H9 (cell line): ENCODE results near the gene C10orf120. TPM values are rescaled to one million over a fixed set of nuclear protein-coding genes. Genes with fewer than 3 reads are reported as not detected.

ENCODE experiments used
- DNase-seq: peaks from one replicate; pipeline ENCODE4 v3.0.0-alpha.2; 2017
- H2AFZ ChIP-seq: one replicate; pipeline ENCODE4 v1.6.1; 2013; ENCODE audit warnings: mild to moderate bottlenecking, low read length, control low read depth, moderate library complexity
- H2AK5ac ChIP-seq: 2 replicates; pipeline ENCODE4 v1.6.1; 2013; ENCODE audit warnings: low read length, control low read depth, mixed read lengths; ENCODE audit not compliant: insufficient read length
- H2BK120ac ChIP-seq: one replicate; pipeline ENCODE4 v1.6.1; 2013; ENCODE audit warnings: low read depth, mild to moderate bottlenecking, low read length, control low read depth, inconsistent platforms; ENCODE audit not compliant: poor library complexity, severe bottlenecking
- H2BK12ac ChIP-seq: 2 replicates; pipeline ENCODE4 v1.6.1; 2013; ENCODE audit warnings: low read length, control low read depth, mixed read lengths, low read depth; ENCODE audit not compliant: insufficient read length
- H2BK15ac ChIP-seq: 2 replicates; pipeline ENCODE4 v1.6.1; 2013; ENCODE audit warnings: low read depth, low read length, control low read depth
- H2BK20ac ChIP-seq: one replicate; pipeline ENCODE4 v1.6.1; 2013; ENCODE audit warnings: low read depth, mild to moderate bottlenecking, low read length, control low read depth, inconsistent platforms; ENCODE audit not compliant: poor library complexity, severe bottlenecking
- H2BK5ac ChIP-seq: 2 replicates; pipeline ENCODE4 v1.6.1; 2013; ENCODE audit warnings: low read length, control low read depth, mixed read lengths; ENCODE audit not compliant: insufficient read length
- H3K14ac ChIP-seq: 2 replicates; pipeline ENCODE4 v1.6.1; 2013; ENCODE audit warnings: low read length, control low read depth; ENCODE audit not compliant: insufficient read depth
- H3K18ac ChIP-seq: 2 replicates; pipeline ENCODE4 v1.6.1; 2013; ENCODE audit warnings: low read depth, mild to moderate bottlenecking, mixed read lengths, low read length, control low read depth; ENCODE audit not compliant: insufficient read length
- H3K23ac ChIP-seq: 2 replicates; pipeline ENCODE4 v1.6.1; 2013; ENCODE audit warnings: low read length, control low read depth, mixed read lengths, low read depth; ENCODE audit not compliant: insufficient read length
- H3K23me2 ChIP-seq: 2 replicates; pipeline ENCODE4 v1.6.1; 2013; ENCODE audit warnings: low read depth, mild to moderate bottlenecking, mixed read lengths, low read length, control low read depth; ENCODE audit not compliant: insufficient read length, poor library complexity, severe bottlenecking
- H3K27ac ChIP-seq: 2 replicates; pipeline ENCODE4 v1.5.1; 2013; ENCODE audit warnings: low read length, control low read depth, mixed read lengths, low read depth; ENCODE audit not compliant: insufficient read length
- H3K27me3 ChIP-seq: 2 replicates; pipeline ENCODE4 v1.6.1; 2013; ENCODE audit warnings: low read length, control low read depth, inconsistent platforms; ENCODE audit not compliant: insufficient read depth
- H3K4ac ChIP-seq: 2 replicates; pipeline ENCODE4 v1.6.1; 2013; ENCODE audit warnings: low read depth, mild to moderate bottlenecking, control low read depth, inconsistent platforms, low read length, moderate library complexity
- H3K4me1 ChIP-seq: 2 replicates; pipeline ENCODE4 v1.6.1; 2013; ENCODE audit warnings: low read length, control low read depth, inconsistent platforms; ENCODE audit not compliant: insufficient read depth
- H3K4me2 ChIP-seq: 2 replicates; pipeline ENCODE4 v1.6.1; 2013; ENCODE audit warnings: low read length, control low read depth, mixed read lengths; ENCODE audit not compliant: insufficient read length, insufficient read depth
- H3K56ac ChIP-seq: 2 replicates; pipeline ENCODE4 v1.6.1; 2013; ENCODE audit warnings: low read depth, mild to moderate bottlenecking, mixed read lengths, low read length, control low read depth; ENCODE audit not compliant: insufficient read length
- H3K79me1 ChIP-seq: 2 replicates; pipeline ENCODE4 v1.6.1; 2013; ENCODE audit warnings: low read depth, mild to moderate bottlenecking, moderate library complexity, low read length, control low read depth, inconsistent platforms; ENCODE audit not compliant: insufficient read depth, poor library complexity, severe bottlenecking
- H3K79me2 ChIP-seq: 2 replicates; pipeline ENCODE4 v1.6.1; 2013; ENCODE audit warnings: low read length, control low read depth, inconsistent platforms; ENCODE audit not compliant: insufficient read depth
- H3K9ac ChIP-seq: 2 replicates; pipeline ENCODE4 v1.6.1; 2013; ENCODE audit warnings: low read length, control low read depth, mixed read lengths; ENCODE audit not compliant: insufficient read length; ENCODE audit errors: extremely low read depth
- H3K9me3 ChIP-seq: one replicate; pipeline ENCODE4 v1.6.1; 2013; ENCODE audit warnings: low read depth, low read length, inconsistent platforms; ENCODE audit not compliant: control insufficient read depth
- H3T11ph ChIP-seq: one replicate; pipeline ENCODE4 v1.6.1; 2013; ENCODE audit warnings: mild to moderate bottlenecking, low read length, control low read depth, inconsistent platforms
- H4K20me1 ChIP-seq: one replicate; pipeline ENCODE4 v1.6.1; 2013; ENCODE audit not compliant: control insufficient read depth, insufficient read length, insufficient read depth
- H4K5ac ChIP-seq: 2 replicates; pipeline ENCODE4 v1.6.1; 2013; ENCODE audit warnings: low read depth, mild to moderate bottlenecking, mixed read lengths, low read length, control low read depth; ENCODE audit not compliant: insufficient read length
- H4K8ac ChIP-seq: replicated peaks from 2 replicates; pipeline ENCODE4 v1.6.1; 2013; ENCODE audit warnings: low read length, control low read depth, mixed read lengths, low read depth; ENCODE audit not compliant: insufficient read length
- H4K91ac ChIP-seq: 2 replicates; pipeline ENCODE4 v1.6.1; 2013; ENCODE audit warnings: low read depth, mild to moderate bottlenecking, moderate library complexity, mixed read lengths, low read length, control low read depth; ENCODE audit not compliant: insufficient read length
- H3K27ac Mint-ChIP-seq, 3 experiments: 2 replicates in 2 of 3; 3 replicates in 1 of 3; pipeline ENCODE4 v1.8.0; 2020 to 2021; ENCODE audit warnings: mixed read lengths in 3 of 3, mild to moderate bottlenecking in 1 of 3, moderate library complexity in 1 of 3
- H3K27me3 Mint-ChIP-seq: 2 replicates; pipeline ENCODE4 v1.8.0; 2021; ENCODE audit warnings: low read depth, mild to moderate bottlenecking, moderate library complexity, mixed read lengths
- H3K36me3 Mint-ChIP-seq, 3 experiments: 2 replicates in 2 of 3; 3 replicates in 1 of 3; pipeline ENCODE4 v1.8.0; 2020 to 2021; ENCODE audit warnings: low read depth in 3 of 3, mixed read lengths in 3 of 3; ENCODE audit not compliant: insufficient read depth in 1 of 3
- H3K4me1 Mint-ChIP-seq, 2 experiments: 2 replicates each; pipeline ENCODE4 v1.8.0; 2020; ENCODE audit warnings: mixed read lengths in 2 of 2
- H3K4me3 Mint-ChIP-seq, 2 experiments: 2 replicates in 1 of 2; 3 replicates in 1 of 2; pipeline ENCODE4 v1.8.0; 2020 to 2021; ENCODE audit warnings: mild to moderate bottlenecking in 2 of 2, mixed read lengths in 2 of 2, moderate library complexity in 1 of 2
- H3K9me3 Mint-ChIP-seq, 2 experiments: 2 replicates in 1 of 2; 3 replicates in 1 of 2; pipeline ENCODE4 v1.8.0; 2020; ENCODE audit warnings: mild to moderate bottlenecking in 2 of 2, mixed read lengths in 2 of 2, moderate library complexity in 1 of 2
- WGBS: extraction: QIAGEN DNeasy Blood & Tissue Kit; methylation state at CpG from one replicate; pipeline ENCODE4 v1.1.7; 2013; ENCODE audit warnings: missing lambda C conversion rate, low lambda C conversion rate, mixed read lengths; ENCODE audit not compliant: insufficient read length; ENCODE audit errors: extremely low coverage; 5-methylcytosine and 5-hydroxymethylcytosine counted together
- total RNA-seq: library from RNA; stranded (reverse); gene quantifications from 2 replicates; pipeline ENCODE4 v1.2.1, GENCODE V29; 2021
- TF ChIP-seq, protein P1 (sequence below): fragments of 200-600 bp; sonication (generic); conservative IDR thresholded peaks from 3 replicates; pipeline ENCODE4 v1.8.0; 2021; ENCODE audit warnings: antibody characterized with exemption, mild to moderate bottlenecking

C10orf120 gene
- total RNA-seq, 1 experiment from 2014 or later = not detected

DNA sequence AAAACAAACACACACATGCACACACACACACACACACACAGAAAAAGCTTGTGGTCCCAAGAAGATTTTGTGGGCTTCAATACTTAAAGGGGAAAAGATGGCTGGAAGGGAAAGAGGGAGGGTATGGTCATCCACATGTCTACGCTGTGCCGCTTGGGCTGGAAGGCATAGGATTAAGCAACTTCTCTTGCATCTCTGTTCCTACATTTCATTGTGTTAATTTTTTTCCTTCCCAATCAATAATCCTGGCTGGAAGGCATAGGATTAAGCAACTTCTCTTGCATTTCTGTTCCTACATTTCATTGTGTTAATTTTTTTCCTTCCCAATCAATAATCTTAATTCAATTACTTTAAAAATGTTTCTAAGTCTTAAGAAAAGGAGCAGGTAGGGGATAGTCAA, 30.6 kb downstream of the C10orf120 start:
- Histone ChIP-seq H2BK5ac (no peak overlapping the region), H3K23me2 (no peaks in the 10 kb centered on the region), H3K9me3 (no peaks in the 10 kb centered on the region), H4K8ac (no peak overlapping the region), H3K18ac (no peak overlapping the region), H3K56ac (no peak overlapping the region), H3K79me1 (no peaks in the 10 kb centered on the region), H3K79me2 (no peaks in the 10 kb centered on the region), H2BK15ac (no peak overlapping the region), H2BK20ac (no peak overlapping the region), H3K4ac (no peak overlapping the region), H2BK12ac (no peak overlapping the region), H2AFZ (no peak overlapping the region), H4K91ac (no peak overlapping the region), H3K4me1 (peaks cover 3% of the 10 kb centered on the region; the same call in 1 of the 2 replicates), H3K27ac (no peak overlapping the region), H3K27me3 (no peaks in the 10 kb centered on the region), H2AK5ac (no peak overlapping the region), H2BK120ac (no peak overlapping the region), H3T11ph (no peak overlapping the region), H3K4me2 (no peak overlapping the region), H3K23ac (no peak overlapping the region), H4K20me1 (no peaks in the 10 kb centered on the region), H3K9ac (no peak overlapping the region), H3K14ac (no peak overlapping the region), H4K5ac (no peak overlapping the region)
- no peak overlapping the region for H3K27ac Mint-ChIP-seq
- no peak overlapping the region for H3K4me3 Mint-ChIP-seq
- no peaks in the 10 kb centered on the region for H3K9me3 Mint-ChIP-seq
- H3K36me3 Mint-ChIP-seq = no peaks in the 10 kb centered on the region
- H3K27me3 Mint-ChIP-seq = no peaks in the 10 kb centered on the region
- no peak for DNase-seq
- H3K4me1 Mint-ChIP-seq = peaks cover 8 to 15% of the 10 kb centered on the region in 2 experiments; a peak in 3 of 4 replicates
- WGBS = no CpG with 5 or more reads among the region's 2 CpGs
- TF ChIP-seq, protein P1, sequence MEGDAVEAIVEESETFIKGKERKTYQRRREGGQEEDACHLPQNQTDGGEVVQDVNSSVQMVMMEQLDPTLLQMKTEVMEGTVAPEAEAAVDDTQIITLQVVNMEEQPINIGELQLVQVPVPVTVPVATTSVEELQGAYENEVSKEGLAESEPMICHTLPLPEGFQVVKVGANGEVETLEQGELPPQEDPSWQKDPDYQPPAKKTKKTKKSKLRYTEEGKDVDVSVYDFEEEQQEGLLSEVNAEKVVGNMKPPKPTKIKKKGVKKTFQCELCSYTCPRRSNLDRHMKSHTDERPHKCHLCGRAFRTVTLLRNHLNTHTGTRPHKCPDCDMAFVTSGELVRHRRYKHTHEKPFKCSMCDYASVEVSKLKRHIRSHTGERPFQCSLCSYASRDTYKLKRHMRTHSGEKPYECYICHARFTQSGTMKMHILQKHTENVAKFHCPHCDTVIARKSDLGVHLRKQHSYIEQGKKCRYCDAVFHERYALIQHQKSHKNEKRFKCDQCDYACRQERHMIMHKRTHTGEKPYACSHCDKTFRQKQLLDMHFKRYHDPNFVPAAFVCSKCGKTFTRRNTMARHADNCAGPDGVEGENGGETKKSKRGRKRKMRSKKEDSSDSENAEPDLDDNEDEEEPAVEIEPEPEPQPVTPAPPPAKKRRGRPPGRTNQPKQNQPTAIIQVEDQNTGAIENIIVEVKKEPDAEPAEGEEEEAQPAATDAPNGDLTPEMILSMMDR = no peak
